Measurements from ENCODE around the gene CIAO2B. TPM values are rescaled to one million over a fixed set of nuclear protein-coding genes. Genes with fewer than 3 reads are reported as not detected.
"Not testable (repeated sequence)": the region's sequence is repeated elsewhere in the genome, so short reads cannot be mapped to it uniquely, and the experiment has no call there.

The CIAO2B gene
- polyA plus RNA-seq, 3 donors from 2014 or later: 125 to 157 (median 132) TPM

GRCh38 chr16:66940236-66940635 lies 6.0 kb upstream of the CIAO2B start:
- H3K4me3 Mint-ChIP-seq: no peak overlapping the region

GRCh38 chr16:66939366-66939765 lies 5.2 kb upstream of the CIAO2B start:
- peaks cover under 1 to 9% (median 7%) of the 10 kb centered on the region in 3 donors for H3K27me3 Mint-ChIP-seq (ENCODE audit: low read depth in 3 of 3)
- H3K4me3 Mint-ChIP-seq: no peak overlapping the region
- no peak overlapping the region for H3K27ac Mint-ChIP-seq

More at GRCh38 chr16:66940236-66940635, 6.0 kb upstream of the CIAO2B start:
- H3K9me3 Mint-ChIP-seq: no peaks in the 10 kb centered on the region
- H3K27me3 Mint-ChIP-seq (ENCODE audit: low read depth in 3 of 3): peaks cover 0 to 3% (median 0%) of the 10 kb centered on the region in 3 donors
- H3K4me1 Mint-ChIP-seq: peaks cover 18 to 23% of the 10 kb centered on the region in 2 donors
- DNase-seq: no peak
- H3K36me3 Mint-ChIP-seq: peaks cover 0 to 23% (median 4%) of the 10 kb centered on the region in 3 donors
- H3K27ac Mint-ChIP-seq: no peak overlapping the region

GRCh38 chr16:66937725-66938337 lies 3.6 kb upstream of the CIAO2B start:
- DNase-seq: no peak
- H3K4me1 Mint-ChIP-seq: peaks cover 42 to 45% of the 10 kb centered on the region in 2 donors
- peaks cover 8 to 20% (median 17%) of the 10 kb centered on the region in 3 donors for H3K27me3 Mint-ChIP-seq (ENCODE audit: low read depth in 3 of 3)
- H3K36me3 Mint-ChIP-seq: peaks cover 4 to 20% (median 8%) of the 10 kb centered on the region in 3 donors
- no peaks in the 10 kb centered on the region for H3K9me3 Mint-ChIP-seq
- peak overlapping the region in 4 of 6 donors; percentile 22 to 74 (median 52) for H3K27ac Mint-ChIP-seq
- peak overlapping the region in 2 of 5 donors; percentile 3 to 51 for H3K4me3 Mint-ChIP-seq

More at GRCh38 chr16:66939366-66939765, 5.2 kb upstream of the CIAO2B start:
- H3K4me1 Mint-ChIP-seq: peaks cover 27 to 30% of the 10 kb centered on the region in 2 donors
- H3K9me3 Mint-ChIP-seq: no peaks in the 10 kb centered on the region
- no peak for DNase-seq
- peaks cover 0 to 23% (median 4%) of the 10 kb centered on the region in 3 donors for H3K36me3 Mint-ChIP-seq

GRCh38 chr16:66936889-66937554 lies 2.8 kb upstream of the CIAO2B start:
- no peak for DNase-seq
- Mint-ChIP-seq H3K4me3 (peak overlapping the region; percentile 33 to 96 (median 39)), H3K36me3 (peaks cover 0 to 15% (median 8%) of the 10 kb centered on the region in 3 donors), H3K27ac (peak overlapping the region in 5 of 6 donors; percentile 44 to 77 (median 58)), H3K9me3 (no peaks in the 10 kb centered on the region), H3K4me1 (peaks cover 50 to 52% of the 10 kb centered on the region in 2 donors), H3K27me3 (ENCODE audit: low read depth in 3 of 3) (peaks cover 9 to 19% (median 17%) of the 10 kb centered on the region in 3 donors)

- peaks cover 0 to 9% (median 8%) of the 10 kb centered on the region in 3 donors for H3K36me3 Mint-ChIP-seq
- no peak for DNase-seq
- H3K9me3 Mint-ChIP-seq: no peaks in the 10 kb centered on the region
- peak overlapping the region; percentile 30 to 98 (median 39) for H3K4me3 Mint-ChIP-seq
- peaks cover 52 to 56% of the 10 kb centered on the region in 2 donors for H3K4me1 Mint-ChIP-seq
- H3K27me3 Mint-ChIP-seq (ENCODE audit: low read depth in 3 of 3): peaks cover 9 to 19% (median 17%) of the 10 kb centered on the region in 3 donors
- H3K27ac Mint-ChIP-seq: peak overlapping the region; percentile 27 to 77 (median 60)
These were observed 2.3 kb upstream of the CIAO2B start for GRCh38 chr16:66936462-66936861.

- Mint-ChIP-seq H3K4me1 (peaks cover 52 to 56% of the 10 kb centered on the region in 2 donors), H3K9me3 (no peaks in the 10 kb centered on the region), H3K27ac (peak within 1 kb of the TSS; percentile 96 to 98 (median 98)), H3K27me3 (ENCODE audit: low read depth in 3 of 3) (peaks cover 9 to 19% (median 17%) of the 10 kb centered on the region in 3 donors), H3K4me3 (peak within 1 kb of the TSS; percentile 96 to 98 (median 97)), H3K36me3 (peaks cover 0 to 8% (median 4%) of the 10 kb centered on the region in 3 donors)
- DNase-seq: no peak
These were observed 1.3 kb upstream of the CIAO2B start, which contains the start of gene CES2 for GRCh38 chr16:66935314-66936011. Gene CES2 (plus strand): TSS chr16:66935516. CDS start chr16:66935636, 120 bp downstream.

GRCh38 chr16:66934839-66935313 lies 674 bp upstream of the CIAO2B start:
- H3K36me3 Mint-ChIP-seq, H3K9me3 Mint-ChIP-seq, DNase-seq: not testable (repeated sequence)
- H3K4me3 Mint-ChIP-seq: peak overlapping the region; percentile 96 to 98 (median 97)
- H3K4me1 Mint-ChIP-seq: peaks cover 52 to 56% of the 10 kb centered on the region in 2 donors
- peaks cover 9 to 19% (median 17%) of the 10 kb centered on the region in 3 donors for H3K27me3 Mint-ChIP-seq (ENCODE audit: low read depth in 3 of 3)
- peak overlapping the region; percentile 96 to 98 (median 98) for H3K27ac Mint-ChIP-seq

- Mint-ChIP-seq H3K4me3 (peak overlapping the region; percentile 96 to 98 (median 97)), H3K27ac (peak overlapping the region; percentile 96 to 98 (median 98)), H3K27me3 (ENCODE audit: low read depth in 3 of 3) (peaks cover 9 to 19% (median 17%) of the 10 kb centered on the region in 3 donors), H3K4me1 (peaks cover 56% of the 10 kb centered on the region in 2 donors), H3K9me3 (no peaks in the 10 kb centered on the region), H3K36me3 (peaks cover 0 to 8% (median 0%) of the 10 kb centered on the region in 3 donors)
- DNase-seq: no peak
These were observed 445 bp downstream of the CIAO2B start for GRCh38 chr16:66933776-66934137.

- Mint-ChIP-seq H3K27ac (peak overlapping the region; percentile 72 to 98 (median 98)), H3K4me1 (peaks cover 48 to 49% of the 10 kb centered on the region in 2 donors), H3K36me3 (peaks cover 0 to 8% (median 0%) of the 10 kb centered on the region in 3 donors), H3K27me3 (ENCODE audit: low read depth in 3 of 3) (peaks cover 9 to 19% (median 19%) of the 10 kb centered on the region in 3 donors), H3K9me3 (no peaks in the 10 kb centered on the region), H3K4me3 (peak overlapping the region; percentile 96 to 98 (median 97))
- no peak for DNase-seq
These were observed 2.1 kb downstream of the CIAO2B start for GRCh38 chr16:66932076-66932475.

GRCh38 chr16:66931665-66932064 lies 2.5 kb downstream of the CIAO2B start:
- peaks cover 0 to 8% (median 0%) of the 10 kb centered on the region in 3 donors for H3K36me3 Mint-ChIP-seq
- H3K27me3 Mint-ChIP-seq (ENCODE audit: low read depth in 3 of 3): peaks cover 9 to 19% (median 19%) of the 10 kb centered on the region in 3 donors
- H3K9me3 Mint-ChIP-seq: no peaks in the 10 kb centered on the region
- peak overlapping the region in 1 of 5 donors; percentile 98 for H3K4me3 Mint-ChIP-seq
- peak overlapping the region in 3 of 6 donors; percentile 68 to 97 (median 72) for H3K27ac Mint-ChIP-seq
- H3K4me1 Mint-ChIP-seq: peaks cover 45% of the 10 kb centered on the region in 2 donors
- DNase-seq: no peak

- Mint-ChIP-seq H3K4me3 (no peak overlapping the region), H3K9me3 (no peaks in the 10 kb centered on the region), H3K27ac (no peak overlapping the region), H3K27me3 (ENCODE audit: low read depth in 3 of 3) (peaks cover 11 to 24% (median 19%) of the 10 kb centered on the region in 3 donors), H3K4me1 (peaks cover 37% of the 10 kb centered on the region in 2 donors), H3K36me3 (peaks cover 0 to 8% (median 0%) of the 10 kb centered on the region in 3 donors)
- DNase-seq: no peak
These were observed 4.0 kb downstream of the CIAO2B start for GRCh38 chr16:66930189-66930588.

- Mint-ChIP-seq H3K27ac (no peak overlapping the region), H3K27me3 (ENCODE audit: low read depth in 3 of 3) (peaks cover 5 to 12% (median 7%) of the 10 kb centered on the region in 3 donors), H3K9me3 (no peaks in the 10 kb centered on the region), H3K4me3 (no peak overlapping the region), H3K4me1 (peaks cover 24 to 29% of the 10 kb centered on the region in 2 donors), H3K36me3 (peaks cover 0 to 6% (median 0%) of the 10 kb centered on the region in 3 donors)
- DNase-seq: peak in 1 of 3 donors; percentile 26
These were observed 5.4 kb downstream of the CIAO2B start for GRCh38 chr16:66928702-66929388.

Data from immature natural killer cell (primary cell).